22Rv1 (cell line): ENCODE data around the gene KIAA1671.

Experiments used
- ZFX ChIP-seq: fragments of 450-650 bp; IDR thresholded peaks from 2 replicates; pipeline ENCODE4 v1.6.1; 2017; ENCODE audit warnings: antibody characterized with exemption, borderline replicate concordance
- TF ChIP-seq, protein P1 (sequence below): fragments of 450-650 bp; IDR thresholded peaks from 2 replicates; pipeline ENCODE4 v1.5.1; 2017; ENCODE audit warnings: mild to moderate bottlenecking

DNA sequence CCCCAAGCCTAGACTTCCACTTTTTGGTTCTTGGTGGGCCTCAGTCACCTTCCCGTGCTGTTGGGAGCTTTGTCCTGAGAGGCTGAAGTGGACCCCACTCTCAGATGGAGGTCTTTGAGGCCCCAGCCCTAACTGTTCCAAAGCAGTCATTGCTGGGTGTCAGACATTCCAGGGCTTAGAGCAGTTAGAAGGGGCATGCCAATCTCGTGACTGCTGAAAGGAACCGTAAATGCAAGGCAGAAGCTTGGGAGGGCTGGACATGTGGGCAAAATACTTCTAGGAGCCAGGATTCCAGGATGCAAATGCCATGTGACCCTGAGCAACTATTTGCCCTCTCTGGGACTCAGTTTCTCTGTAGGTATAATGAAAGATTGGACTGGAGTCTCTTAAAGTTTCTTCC lies 128.3 kb downstream of the KIAA1671 start:
- TF ChIP-seq, protein P1, sequence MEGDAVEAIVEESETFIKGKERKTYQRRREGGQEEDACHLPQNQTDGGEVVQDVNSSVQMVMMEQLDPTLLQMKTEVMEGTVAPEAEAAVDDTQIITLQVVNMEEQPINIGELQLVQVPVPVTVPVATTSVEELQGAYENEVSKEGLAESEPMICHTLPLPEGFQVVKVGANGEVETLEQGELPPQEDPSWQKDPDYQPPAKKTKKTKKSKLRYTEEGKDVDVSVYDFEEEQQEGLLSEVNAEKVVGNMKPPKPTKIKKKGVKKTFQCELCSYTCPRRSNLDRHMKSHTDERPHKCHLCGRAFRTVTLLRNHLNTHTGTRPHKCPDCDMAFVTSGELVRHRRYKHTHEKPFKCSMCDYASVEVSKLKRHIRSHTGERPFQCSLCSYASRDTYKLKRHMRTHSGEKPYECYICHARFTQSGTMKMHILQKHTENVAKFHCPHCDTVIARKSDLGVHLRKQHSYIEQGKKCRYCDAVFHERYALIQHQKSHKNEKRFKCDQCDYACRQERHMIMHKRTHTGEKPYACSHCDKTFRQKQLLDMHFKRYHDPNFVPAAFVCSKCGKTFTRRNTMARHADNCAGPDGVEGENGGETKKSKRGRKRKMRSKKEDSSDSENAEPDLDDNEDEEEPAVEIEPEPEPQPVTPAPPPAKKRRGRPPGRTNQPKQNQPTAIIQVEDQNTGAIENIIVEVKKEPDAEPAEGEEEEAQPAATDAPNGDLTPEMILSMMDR, result no peak
- TF ChIP-seq ZFX, result no peak
